VCaP (cell line): Measurements from ENCODE around the gene CNKSR3.

Experiments
- H3K27ac ChIP-seq: fragments of 450-650 bp; 2 replicates; pipeline ENCODE4 v1.5.1; 2017
- TF ChIP-seq, protein P1 (sequence below): fragments of 450-650 bp; conservative IDR thresholded peaks from 2 replicates; pipeline ENCODE4 v1.5.1; 2017; ENCODE audit warnings: mild to moderate bottlenecking, moderate library complexity

The CNKSR3 gene

GRCh38 chr6:154508573-154509375, 1.7 kb downstream of the CNKSR3 start:
- peak overlapping the region; percentile 93 for H3K27ac ChIP-seq
- TF ChIP-seq, protein P1, sequence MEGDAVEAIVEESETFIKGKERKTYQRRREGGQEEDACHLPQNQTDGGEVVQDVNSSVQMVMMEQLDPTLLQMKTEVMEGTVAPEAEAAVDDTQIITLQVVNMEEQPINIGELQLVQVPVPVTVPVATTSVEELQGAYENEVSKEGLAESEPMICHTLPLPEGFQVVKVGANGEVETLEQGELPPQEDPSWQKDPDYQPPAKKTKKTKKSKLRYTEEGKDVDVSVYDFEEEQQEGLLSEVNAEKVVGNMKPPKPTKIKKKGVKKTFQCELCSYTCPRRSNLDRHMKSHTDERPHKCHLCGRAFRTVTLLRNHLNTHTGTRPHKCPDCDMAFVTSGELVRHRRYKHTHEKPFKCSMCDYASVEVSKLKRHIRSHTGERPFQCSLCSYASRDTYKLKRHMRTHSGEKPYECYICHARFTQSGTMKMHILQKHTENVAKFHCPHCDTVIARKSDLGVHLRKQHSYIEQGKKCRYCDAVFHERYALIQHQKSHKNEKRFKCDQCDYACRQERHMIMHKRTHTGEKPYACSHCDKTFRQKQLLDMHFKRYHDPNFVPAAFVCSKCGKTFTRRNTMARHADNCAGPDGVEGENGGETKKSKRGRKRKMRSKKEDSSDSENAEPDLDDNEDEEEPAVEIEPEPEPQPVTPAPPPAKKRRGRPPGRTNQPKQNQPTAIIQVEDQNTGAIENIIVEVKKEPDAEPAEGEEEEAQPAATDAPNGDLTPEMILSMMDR = no peak

DNA sequence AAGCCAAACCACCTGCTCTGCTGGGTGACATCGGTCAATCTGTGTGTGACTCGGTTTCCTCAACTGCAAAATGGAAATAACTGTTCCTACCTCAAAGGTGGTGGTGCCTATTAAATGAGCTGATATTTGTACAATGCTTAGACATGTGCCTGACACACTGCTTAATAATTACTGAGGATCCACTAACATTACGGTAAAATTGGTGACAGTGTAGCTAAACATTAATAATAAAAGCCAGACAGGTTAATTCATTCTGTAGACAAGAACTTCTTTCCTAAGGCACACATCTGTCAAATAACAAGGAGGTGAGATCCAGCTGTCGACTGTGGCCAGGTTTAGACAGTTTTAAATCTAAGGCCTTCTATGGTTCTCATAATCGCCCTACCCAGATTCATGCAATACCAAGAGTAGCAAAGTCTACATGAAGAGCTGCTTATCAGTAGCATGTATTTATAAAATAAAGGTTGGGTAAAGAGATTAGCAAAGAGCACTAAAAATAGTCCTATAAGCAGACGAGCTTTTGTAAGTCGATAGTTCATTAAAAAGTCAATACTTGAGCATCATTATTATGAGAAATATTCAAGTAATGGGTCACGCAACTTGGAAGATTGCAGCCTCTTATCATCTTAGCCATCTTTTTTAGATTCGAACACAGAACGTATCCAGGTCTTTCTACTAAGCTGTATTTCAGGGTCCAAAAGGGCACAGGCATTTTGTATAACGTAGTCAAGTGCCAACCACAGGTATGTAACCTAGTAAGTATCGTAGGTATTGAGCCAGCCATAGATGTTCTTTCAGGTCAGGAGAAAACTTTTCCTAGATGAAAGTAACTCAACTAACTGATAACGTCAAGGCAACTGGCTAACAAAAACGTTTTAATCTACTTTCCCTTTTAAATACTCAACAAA, 3.2 kb downstream of the CNKSR3 start:
- peak overlapping the region; percentile 93 for H3K27ac ChIP-seq
- TF ChIP-seq, protein P1 = no peak

GRCh38 chr6:154506582-154506981, 3.9 kb downstream of the CNKSR3 start:
- TF ChIP-seq, protein P1 = no peak
- no peak overlapping the region for H3K27ac ChIP-seq

- TF ChIP-seq, protein P1 = no peak
Measured at GRCh38 chr6:154506108-154506507, 4.4 kb downstream of the CNKSR3 start.

DNA sequence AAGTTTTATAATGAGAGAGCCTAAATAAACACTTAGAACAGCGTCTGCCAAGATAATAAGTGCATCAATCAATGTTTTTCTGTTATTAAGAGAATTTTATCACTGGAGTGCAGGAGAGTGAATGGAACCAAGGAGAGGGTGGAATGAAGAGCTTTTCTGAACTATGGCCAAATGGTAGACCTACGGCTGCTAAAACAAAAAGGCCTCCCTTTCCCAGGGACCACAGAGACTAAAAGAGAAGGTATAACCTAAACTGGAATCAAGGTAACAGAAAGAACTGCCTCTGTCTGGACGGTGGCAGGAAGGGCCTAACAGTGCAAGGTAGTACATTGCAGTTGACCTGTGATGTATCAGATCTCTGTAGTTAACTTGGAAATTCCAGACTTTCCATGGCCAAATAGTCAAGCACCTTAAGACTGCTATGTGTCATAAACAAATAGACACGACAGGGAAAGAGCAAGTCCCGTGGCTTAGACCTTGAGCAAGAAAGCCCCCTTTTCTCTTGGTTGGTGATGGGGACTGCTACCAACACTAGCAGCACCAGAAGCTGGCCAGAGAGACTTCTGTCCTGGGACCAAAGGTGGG, 5.5 kb downstream of the CNKSR3 start:
- TF ChIP-seq, protein P1 = no peak
- H3K27ac ChIP-seq = no peak overlapping the region

More at GRCh38 chr6:154506108-154506507, 4.4 kb downstream of the CNKSR3 start:
- H3K27ac ChIP-seq = no peak overlapping the region

DNA sequence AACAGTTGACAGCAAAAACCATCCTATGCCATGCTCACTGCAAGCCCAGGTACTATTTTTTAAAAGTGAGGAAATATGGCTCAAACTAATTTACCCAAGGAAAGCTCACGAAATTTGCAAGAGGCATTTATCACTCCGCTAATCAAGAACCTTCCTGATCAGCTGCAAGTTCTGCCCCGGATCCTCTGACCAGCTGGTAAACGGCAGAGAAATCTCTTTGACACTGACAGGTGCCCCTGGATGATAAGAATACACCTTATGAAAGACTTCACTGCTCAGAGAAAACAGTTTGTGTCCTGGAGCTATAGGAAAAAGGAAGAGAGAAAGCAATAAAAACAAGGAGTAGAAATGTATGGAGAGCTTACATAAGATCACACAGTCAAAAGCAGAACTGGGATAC, 6.4 kb downstream of the CNKSR3 start:
- no peak overlapping the region for H3K27ac ChIP-seq
- TF ChIP-seq, protein P1 = no peak

DNA sequence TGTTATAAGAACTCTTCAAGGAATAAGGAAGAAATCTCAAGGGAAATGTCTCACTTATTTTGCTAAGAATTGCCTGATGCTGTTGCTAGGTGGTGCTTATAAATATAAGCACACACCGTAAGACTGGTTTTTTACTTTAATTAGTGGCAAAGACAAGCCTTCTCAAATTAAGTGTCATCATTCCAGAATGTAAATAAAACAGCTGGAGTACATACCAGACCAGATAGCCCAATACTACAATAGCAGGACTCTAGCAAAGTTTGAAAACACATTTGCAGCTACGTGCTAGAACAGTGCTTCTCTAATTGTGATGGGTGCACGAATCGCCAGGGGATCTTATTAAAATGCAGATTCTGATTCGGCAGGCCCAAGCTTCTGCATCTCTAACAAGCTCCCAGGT, 6.8 kb downstream of the CNKSR3 start:
- H3K27ac ChIP-seq = no peak overlapping the region
- TF ChIP-seq, protein P1 = no peak
